ENCODE results near the gene PCLO.

PCLO gene

DNA sequence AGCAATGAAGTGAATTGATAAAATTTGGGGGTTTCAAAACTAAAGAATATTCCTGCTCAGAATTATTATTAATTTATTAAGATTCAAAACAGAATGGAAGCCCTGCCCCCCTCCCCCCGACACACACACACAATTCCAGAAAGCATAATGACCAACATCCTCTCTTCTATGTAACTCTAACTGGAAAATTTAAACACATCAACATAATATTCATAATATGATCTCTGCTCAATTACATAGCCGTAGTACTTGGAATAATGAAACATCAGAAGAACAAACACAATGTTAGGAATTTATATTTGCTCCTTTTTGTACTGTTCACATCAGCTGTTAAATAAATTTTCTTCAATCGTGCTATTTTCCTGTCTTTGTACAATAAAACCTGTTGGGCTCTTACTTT, 20.8 kb downstream of the PCLO start:
- Mint-ChIP-seq H3K36me3 (ENCODE audit: low read depth) (no peaks in the 10 kb centered on the region), H3K27me3 (ENCODE audit: low read depth) (no peaks in the 10 kb centered on the region), H3K4me3 (no peak overlapping the region), H3K9me3 (no peaks in the 10 kb centered on the region), H3K27ac (no peak overlapping the region), H3K4me1 (no peaks in the 10 kb centered on the region)
- no peak for TF ChIP-seq CTCF (IDR thresholded peaks at IDR 0.05; ENCODE audit: unreplicated experiment in 3 of 3)

GRCh38 chr7:83130623-83131545, 31.8 kb downstream of the PCLO start:
- H3K4me3 Mint-ChIP-seq = no peak overlapping the region
- H3K27ac Mint-ChIP-seq = no peak overlapping the region
- H3K36me3 Mint-ChIP-seq (ENCODE audit: low read depth) = no peaks in the 10 kb centered on the region
- H3K27me3 Mint-ChIP-seq (ENCODE audit: low read depth) = no peaks in the 10 kb centered on the region
- H3K4me1 Mint-ChIP-seq = no peaks in the 10 kb centered on the region
- no peak for TF ChIP-seq CTCF (IDR thresholded peaks at IDR 0.05; ENCODE audit: unreplicated experiment in 3 of 3)
- no peaks in the 10 kb centered on the region for H3K9me3 Mint-ChIP-seq

DNA sequence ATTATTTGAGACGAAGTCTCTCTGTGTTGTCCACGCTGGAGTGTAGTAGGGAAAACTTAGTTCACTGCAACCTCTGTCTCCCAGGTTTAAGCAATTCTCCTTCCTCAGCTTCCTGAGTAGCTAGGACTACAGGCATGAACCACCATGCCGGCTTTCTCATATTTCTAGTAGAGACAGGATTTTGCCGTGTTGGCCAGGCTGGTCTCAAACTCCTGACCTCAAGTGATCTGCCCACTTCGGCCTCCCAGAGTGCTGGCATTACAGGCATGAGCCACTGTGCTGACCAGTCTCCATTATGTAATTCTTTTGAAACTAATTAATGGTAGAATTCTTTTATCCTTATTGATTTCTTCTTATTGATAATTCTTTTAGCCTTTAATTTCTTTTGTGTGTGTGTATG, 32.5 kb downstream of the PCLO start:
- no peaks in the 10 kb centered on the region for H3K36me3 Mint-ChIP-seq (ENCODE audit: low read depth)
- H3K4me1 Mint-ChIP-seq = no peaks in the 10 kb centered on the region
- H3K9me3 Mint-ChIP-seq = no peaks in the 10 kb centered on the region
- H3K27ac Mint-ChIP-seq = no peak overlapping the region
- TF ChIP-seq CTCF (IDR thresholded peaks at IDR 0.05; ENCODE audit: unreplicated experiment in 3 of 3) = no peak
- H3K27me3 Mint-ChIP-seq (ENCODE audit: low read depth) = no peaks in the 10 kb centered on the region
- no peak overlapping the region for H3K4me3 Mint-ChIP-seq

DNA sequence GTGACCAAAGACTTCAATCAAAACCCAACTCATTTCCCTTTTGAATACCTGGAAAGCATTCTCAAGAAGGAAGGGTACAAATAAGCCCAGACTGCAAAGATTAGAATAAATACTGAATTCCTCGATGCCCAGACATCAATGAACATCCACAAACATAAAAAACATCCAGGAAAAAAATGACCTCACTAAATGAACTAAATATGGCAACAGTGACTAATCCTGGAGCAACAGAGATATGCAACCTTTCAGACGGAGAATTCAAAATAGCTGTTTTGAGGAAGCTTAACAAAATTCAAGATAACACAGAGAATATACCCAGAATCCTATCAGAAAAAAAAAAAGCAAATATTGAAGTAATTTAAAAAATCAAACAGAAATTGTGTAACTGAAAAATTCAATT, 43.2 kb downstream of the PCLO start:
- H3K4me1 Mint-ChIP-seq = no peaks in the 10 kb centered on the region
- H3K9me3 Mint-ChIP-seq = peaks cover 18% of the 10 kb centered on the region
- no peak overlapping the region for H3K27ac Mint-ChIP-seq
- H3K36me3 Mint-ChIP-seq (ENCODE audit: low read depth) = peaks cover 20% of the 10 kb centered on the region
- no peak for TF ChIP-seq CTCF (IDR thresholded peaks at IDR 0.05; ENCODE audit: unreplicated experiment in 3 of 3)
- H3K4me3 Mint-ChIP-seq = no peak overlapping the region
- no peaks in the 10 kb centered on the region for H3K27me3 Mint-ChIP-seq (ENCODE audit: low read depth)

- Mint-ChIP-seq H3K27ac (no peak overlapping the region), H3K36me3 (ENCODE audit: low read depth) (peaks cover 20% of the 10 kb centered on the region), H3K4me1 (no peaks in the 10 kb centered on the region), H3K9me3 (peaks cover 18% of the 10 kb centered on the region), H3K27me3 (ENCODE audit: low read depth) (no peaks in the 10 kb centered on the region), H3K4me3 (no peak overlapping the region)
- TF ChIP-seq CTCF (IDR thresholded peaks at IDR 0.05; ENCODE audit: unreplicated experiment in 3 of 3) = no peak
These were observed 43.7 kb downstream of the PCLO start for GRCh38 chr7:83119026-83119382.

Data from nephron (organoid).